GM12878 (cell line): ENCODE data around the gene BORCS6. TPM values are rescaled to one million over a fixed set of nuclear protein-coding genes. Genes with fewer than 3 reads are reported as not detected.

Experiments used
- ATAC-seq: fragments of 200-7000 bp; cut with Tn5 transposase; 3 replicates; pipeline ENCODE4 v1.9.1; 2020; ENCODE audit warnings: mild to moderate bottlenecking, moderate library complexity
- BruUV-seq: library from RNA; stranded (reverse); fragments of 400-500 nt; replicated peaks from 2 replicates; lab custom pipeline; 2021; lab: Mats Ljungman, UMichigan
- CTCF ChIA-PET: fragments of 300-600 bp; sonication (Branson Sonifier 250); formaldehyde crosslinking; extraction: SDS; loops from one replicate; lab custom pipeline; 2021; ENCODE audit warnings: inconsistent platforms; lab: Yijun Ruan, JAX
- POLR2A ChIA-PET: fragments of 350-600 bp; formaldehyde crosslinking; extraction: SDS; loops from one replicate; lab custom pipeline; 2021; ENCODE audit warnings: inconsistent platforms; lab: Charles Lee
- RAD21 ChIA-PET: fragments of 300-600 bp; sonication (Branson Sonifier 250); formaldehyde crosslinking; loops from one replicate; lab custom pipeline; 2023; ENCODE audit warnings: antibody characterized with exemption; ENCODE audit not compliant: unreplicated experiment; lab: Charles Lee
- SMC1A ChIA-PET: fragments of 300-600 bp; sonication (Branson Sonifier 250); formaldehyde crosslinking; loops from one replicate; lab custom pipeline; 2023; ENCODE audit not compliant: unreplicated experiment, uncharacterized antibody; lab: Charles Lee
- DNase-seq: peaks from one replicate; pipeline ENCODE4 v3.0.0-alpha.2; 2011; ENCODE audit warnings: low read depth, low spot score
- FAIRE-seq: peaks from 3 replicates; lab custom pipeline; 2011; peaks lifted over from hg19 to GRCh38; lab: Jason Lieb, UNC
- H2AFZ ChIP-seq: 2 replicates; pipeline ENCODE4 v1.6.0; 2011; ENCODE audit warnings: low read depth, low read length, control low read depth; ENCODE audit not compliant: control insufficient read depth
- H3K27ac ChIP-seq: 2 replicates; pipeline ENCODE4 v1.5.1; 2011; ENCODE audit warnings: control low read depth; ENCODE audit not compliant: control insufficient read depth, insufficient read depth
- H3K27me3 ChIP-seq, 2 experiments: replicated peaks in 1 of 2; 2 replicates each; pipeline versions ENCODE4 v1.6.0 to v1.6.1; 2011; ENCODE audit warnings: low read length in 1 of 2; ENCODE audit not compliant: control insufficient read depth in 2 of 2, insufficient read depth in 2 of 2
- H3K36me3 ChIP-seq, 2 experiments: 2 replicates each; pipeline ENCODE4 v1.5.1; 2011; ENCODE audit warnings: low read length in 1 of 2; ENCODE audit not compliant: control insufficient read depth in 2 of 2, insufficient read depth in 2 of 2
- H3K4me1 ChIP-seq: 2 replicates; pipeline ENCODE4 v1.6.1; 2011; ENCODE audit warnings: mild to moderate bottlenecking, low read length, moderate library complexity, mixed read lengths; ENCODE audit not compliant: control insufficient read depth, insufficient read depth
- H3K4me2 ChIP-seq: 2 replicates; pipeline ENCODE4 v1.6.0; 2011; ENCODE audit warnings: control low read depth; ENCODE audit not compliant: control insufficient read depth, insufficient read depth
- H3K4me3 ChIP-seq: fragments of 200-600 bp; sonication (generic); 2 replicates; pipeline ENCODE4 v1.5.1; 2016
- H3K79me2 ChIP-seq: 2 replicates; pipeline ENCODE4 v1.6.0; 2011; ENCODE audit warnings: low read length; ENCODE audit not compliant: control insufficient read depth, insufficient read depth
- H3K9ac ChIP-seq: 2 replicates; pipeline ENCODE4 v1.8.0; 2011; ENCODE audit warnings: low read length, control low read depth, mixed read lengths; ENCODE audit not compliant: control insufficient read depth, insufficient read depth
- H3K9me3 ChIP-seq: replicated peaks from 3 replicates; pipeline ENCODE4 v1.5.1; 2011; ENCODE audit warnings: mild to moderate bottlenecking, low read length; ENCODE audit not compliant: control insufficient read depth, insufficient read depth
- H4K20me1 ChIP-seq: 2 replicates; pipeline ENCODE4 v1.6.0; 2011; ENCODE audit not compliant: control insufficient read depth, insufficient read depth
- CBX3 ChIP-seq: fragments of 200-600 bp; sonication (generic); IDR thresholded peaks from 2 replicates; pipeline ENCODE4 v1.6.1; 2016; ENCODE audit warnings: low read depth, borderline replicate concordance
- ETV6 ChIP-seq, 2 experiments: fragments of 450-650 bp in 1 of 2; IDR thresholded peaks in 1 of 2; conservative IDR thresholded peaks in 1 of 2; 2 replicates each; pipeline ENCODE4 v1.6.1; 2014; ENCODE audit warnings: antibody characterized with exemption in 1 of 2, borderline replicate concordance in 1 of 2, low read depth in 1 of 2, mild to moderate bottlenecking in 1 of 2, moderate library complexity in 1 of 2
- MTA2 ChIP-seq: fragments of 450-650 bp; IDR thresholded peaks from 2 replicates; pipeline ENCODE4 v1.6.1; 2016; ENCODE audit warnings: low read depth, mild to moderate bottlenecking, moderate library complexity
- POLR2AphosphoS5 ChIP-seq: IDR thresholded peaks from 2 replicates; pipeline ENCODE4 v1.6.1; 2011; ENCODE audit warnings: mild to moderate bottlenecking, low read length, inconsistent platforms
- POU2F2 ChIP-seq: IDR thresholded peaks from 3 replicates; pipeline ENCODE4 v1.6.1; 2011; ENCODE audit warnings: low read depth, mild to moderate bottlenecking, low read length, borderline replicate concordance
- WGBS: methylation state at CpG from one replicate; pipeline ENCODE4 v1.1.6; 2016; ENCODE audit warnings: low lambda C conversion rate; ENCODE audit not compliant: insufficient replicate concordance, insufficient coverage; ENCODE audit errors: missing lambda C conversion rate; 5-methylcytosine and 5-hydroxymethylcytosine counted together
- in situ Hi-C: fragments of 300-500 bp; cut with MboI; formaldehyde crosslinking; loops from 9 replicates; pipeline ENCODE4 v1.14.3; 2018; ENCODE audit warnings: mixed read lengths
- intact Hi-C: fragments of 100-400 bp; cut with micrococcal nuclease; formaldehyde crosslinking; loops from one replicate; pipeline ENCODE4 v1.14.2; 2022; ENCODE audit not compliant: unreplicated experiment
- polyA plus RNA-seq, 11 experiments: library from polyadenylated mRNA; depleted of rRNA in 4 of 11; unstranded in 6 of 11; stranded (reverse) in 5 of 11; fragments of >200 nt; fragmentation: Nextera tagmentation in 4 of 11; fragmentation: Illumina TruSeq in 1 of 11; extraction: Ambion mirVana in 4 of 11; extraction: Trizol in 1 of 11; gene quantifications; 1 replicate in 1 of 11; 2 replicates in 10 of 11; pipeline versions ENCODE4 v1.2.1 to v1.2.3, GENCODE V29; 2011 to 2016; ENCODE audit warnings: inconsistent platforms in 2 of 11, missing spikeins in 2 of 11, low read depth in 1 of 11
- total RNA-seq, 4 experiments: library from RNA; depleted of rRNA in 3 of 4; stranded (reverse); fragments of >200 nt in 3 of 4; fragmentation: Illumina TruSeq in 1 of 4; extraction: Trizol in 1 of 4; gene quantifications; 2 replicates each; pipeline versions ENCODE4 v1.2.1 to v1.2.3, GENCODE V29; 2013 to 2021
- TF ChIP-seq, protein P1 (sequence below): fragments of 450-650 bp; IDR thresholded peaks from 2 replicates; pipeline ENCODE4 v1.6.1; 2017; ENCODE audit warnings: mild to moderate bottlenecking, low read depth, inconsistent platforms; ENCODE audit not compliant: poor library complexity, severe bottlenecking

Gene BORCS6
- total and polyA plus RNA-seq, 10 of the 15 experiments (the other 5 are each of a cell fraction or from before 2014, with no cell fraction given), result 0.37 to 14.1 (median 6.7) TPM

DNA sequence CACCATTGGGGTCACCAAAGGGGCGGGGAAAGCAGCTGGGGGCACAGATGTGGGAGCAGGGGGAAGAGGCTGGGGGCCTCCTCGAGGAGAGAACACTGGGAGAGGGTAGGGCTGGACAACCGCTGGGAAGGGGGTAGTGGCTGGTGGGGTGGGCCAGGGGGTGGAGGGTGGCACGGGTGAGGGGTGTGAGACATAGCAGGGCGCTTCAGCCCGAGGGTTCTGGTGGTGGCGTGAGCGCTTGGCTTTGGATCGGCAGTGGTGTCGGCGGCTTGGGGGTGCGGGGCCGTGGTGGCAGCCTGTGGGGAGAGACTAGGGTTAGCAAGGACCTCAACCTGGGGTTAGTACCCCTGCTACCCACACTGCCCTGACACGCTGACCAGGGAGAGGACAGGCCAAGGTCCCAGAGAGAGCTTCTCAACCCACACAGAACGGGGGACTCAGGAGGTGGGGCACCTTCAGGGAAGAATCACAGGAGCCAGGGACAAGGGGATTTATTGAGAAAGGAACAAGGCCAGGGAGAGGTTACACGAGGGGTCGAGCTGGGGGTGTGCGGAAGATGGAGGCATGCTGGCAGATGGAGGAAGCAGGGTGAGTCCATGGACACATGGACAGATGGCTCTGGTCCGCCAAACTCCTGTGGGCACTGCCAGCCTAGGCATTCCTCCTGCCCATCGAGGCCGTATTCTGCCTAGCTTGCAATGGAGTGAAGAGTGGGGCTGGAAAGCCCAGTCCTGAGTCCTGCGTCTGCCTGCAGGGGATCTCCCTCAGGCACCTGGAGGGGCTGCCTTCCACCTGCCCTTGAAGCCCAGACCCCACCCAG lies 46.2 kb downstream of the BORCS6 start:
- H3K27me3 ChIP-seq, result no peaks in the 10 kb centered on the region
- H3K27ac ChIP-seq, result no peak overlapping the region
- no peak overlapping the region for H3K4me2 ChIP-seq
- H3K36me3 ChIP-seq, result peaks cover 11 to 28% of the 10 kb centered on the region in 2 experiments
- no peak for DNase-seq
- FAIRE-seq, result no peak
- no TSS peak for BruUV-seq
- no peaks in the 10 kb centered on the region for H3K9me3 ChIP-seq
- H4K20me1 ChIP-seq, result no peaks in the 10 kb centered on the region
- in situ Hi-C loops, result no loop called here
- H3K9ac ChIP-seq, result no peak overlapping the region
- H3K4me3 ChIP-seq, result no peak overlapping the region
- H2AFZ ChIP-seq, result no peak overlapping the region
- H3K79me2 ChIP-seq, result no peaks in the 10 kb centered on the region
- ChIA-PET RAD21 (no interaction called here), SMC1A (no interaction called here), CTCF (interaction anchor here (1.1 kb wide), 1 partner anchor 10 kb away, joined by 3 read pairs; no protein-coding TSS in a partner anchor), POLR2A (interaction anchor here (0.6 kb wide), 1 partner anchor 10 kb away, joined by 4 read pairs; no protein-coding TSS in a partner anchor)
- H3K4me1 ChIP-seq, result peaks cover 3% of the 10 kb centered on the region
- no peak for ATAC-seq
- intact Hi-C loops, result no loop called here
- WGBS, result 92% methylated on average over 22 of the region's 22 CpGs
- TF ChIP-seq CBX3 (no peak), MTA2 (no peak), ETV6 (conservative IDR thresholded peaks at IDR 0.05 in 1 of 2, IDR thresholded peaks at IDR 0.05 in 1 of 2; ENCODE audit: borderline replicate concordance in 1 of 2, low read depth in 1 of 2) (no peak), POLR2AphosphoS5 (peak; percentile 71), POU2F2 (0 out of 3 replicates have a peak, but pooled peaks have one; percentile 5)
- TF ChIP-seq, protein P1, sequence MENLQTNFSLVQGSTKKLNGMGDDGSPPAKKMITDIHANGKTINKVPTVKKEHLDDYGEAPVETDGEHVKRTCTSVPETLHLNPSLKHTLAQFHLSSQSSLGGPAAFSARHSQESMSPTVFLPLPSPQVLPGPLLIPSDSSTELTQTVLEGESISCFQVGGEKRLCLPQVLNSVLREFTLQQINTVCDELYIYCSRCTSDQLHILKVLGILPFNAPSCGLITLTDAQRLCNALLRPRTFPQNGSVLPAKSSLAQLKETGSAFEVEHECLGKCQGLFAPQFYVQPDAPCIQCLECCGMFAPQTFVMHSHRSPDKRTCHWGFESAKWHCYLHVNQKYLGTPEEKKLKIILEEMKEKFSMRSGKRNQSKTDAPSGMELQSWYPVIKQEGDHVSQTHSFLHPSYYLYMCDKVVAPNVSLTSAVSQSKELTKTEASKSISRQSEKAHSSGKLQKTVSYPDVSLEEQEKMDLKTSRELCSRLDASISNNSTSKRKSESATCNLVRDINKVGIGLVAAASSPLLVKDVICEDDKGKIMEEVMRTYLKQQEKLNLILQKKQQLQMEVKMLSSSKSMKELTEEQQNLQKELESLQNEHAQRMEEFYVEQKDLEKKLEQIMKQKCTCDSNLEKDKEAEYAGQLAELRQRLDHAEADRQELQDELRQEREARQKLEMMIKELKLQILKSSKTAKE, result no peak
